Sciatic nerve (tissue), 2 donors: ENCODE data around the gene ALG12. TPM values are rescaled to one million over a fixed set of nuclear protein-coding genes. Genes with fewer than 3 reads are reported as not detected.

Source experiments
- ATAC-seq: fragments of 200-7000 bp; cut with Tn5 transposase; one replicate; pipeline ENCODE4 v1.9.1; 2020; ENCODE audit warnings: mild to moderate bottlenecking, moderate library complexity
- DNase-seq: peaks from one replicate; pipeline ENCODE4 v3.0.0-alpha.2; 2020; ENCODE audit warnings: low spot score
- intact Hi-C: fragments of 100-400 bp; cut with DNase I; formaldehyde crosslinking; loops from one replicate; pipeline ENCODE4 v1.14.2; 2022
- total RNA-seq: library from RNA; stranded (reverse); fragmentation: NEBNext Ultra II Directional; extraction: Animal tissue kit (Norgen Biotek cat#: 25700); gene quantifications from one replicate; pipeline ENCODE4 v1.2.1, GENCODE V29; 2021
- donor health status: DM: no; HTN: no; CAD: no.
- donor health status: DM: no; HTN: no; CAD: no.

The ALG12 gene
- total RNA-seq, 1 donor from 2014 or later = 13.6 TPM

DNA sequence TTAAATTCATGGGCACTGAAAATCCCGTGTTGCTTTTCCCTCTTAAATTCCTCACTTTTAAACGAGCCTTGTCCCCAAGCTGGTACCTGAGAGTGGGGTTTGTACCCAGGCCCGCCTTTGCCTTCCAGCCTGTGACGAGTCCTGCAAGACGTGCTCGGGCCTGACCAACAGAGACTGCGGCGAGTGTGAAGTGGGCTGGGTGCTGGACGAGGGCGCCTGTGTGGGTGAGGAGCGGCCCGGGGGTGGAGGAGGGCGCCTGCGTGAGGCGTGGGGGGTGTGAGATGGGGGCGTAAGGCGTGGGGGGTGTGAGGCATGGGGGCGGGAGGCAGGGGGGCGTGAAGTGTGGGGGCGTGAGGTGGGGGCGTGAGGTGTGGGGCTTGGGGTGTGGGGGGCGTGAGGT is 4.2 kb upstream of the ALG12 start:
- DNase-seq (no peak), ATAC-seq (no peak)
- intact Hi-C loops = loop anchor here (10.0 kb wide), 1 partner anchor 52 kb away; no protein-coding TSS in a partner anchor

DNA sequence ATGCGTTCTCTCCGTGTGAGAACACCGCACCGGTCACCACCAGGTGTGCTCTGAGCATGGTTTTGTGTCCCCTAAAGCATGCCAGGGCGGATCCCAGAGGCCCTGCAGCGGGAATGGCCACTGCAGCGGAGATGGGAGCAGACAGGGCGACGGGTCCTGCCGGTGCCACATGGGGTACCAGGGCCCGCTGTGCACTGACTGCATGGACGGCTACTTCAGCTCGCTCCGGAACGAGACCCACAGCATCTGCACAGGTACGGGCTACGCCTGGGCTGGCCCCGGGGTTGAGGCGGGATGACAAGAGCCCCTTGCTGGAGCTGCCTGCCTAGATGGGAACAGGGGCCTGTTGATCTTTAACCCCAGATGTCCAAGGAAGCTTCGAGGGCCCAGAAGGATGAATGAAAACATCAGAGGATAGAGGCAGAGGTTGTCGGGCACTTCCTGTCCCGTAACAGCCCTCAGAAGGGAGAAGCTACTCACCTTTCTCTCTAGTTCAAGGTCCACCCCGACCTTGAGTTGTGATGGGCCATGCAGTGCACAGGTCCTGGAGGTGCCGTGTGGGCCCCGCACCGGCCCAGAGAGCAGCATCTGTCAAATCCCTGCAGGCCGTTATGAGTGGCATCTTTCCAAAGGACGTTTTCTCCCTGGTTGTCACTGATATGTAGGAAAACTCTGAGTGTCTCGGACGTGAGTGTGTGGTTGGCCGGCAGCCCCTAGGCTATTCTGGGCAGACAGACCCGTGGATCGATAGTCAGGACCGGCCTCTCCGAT is 3.5 kb upstream of the ALG12 start:
- DNase-seq = no peak
- intact Hi-C loops = loop anchor here (10.0 kb wide), 1 partner anchor 53 kb away; no protein-coding TSS in a partner anchor

DNA sequence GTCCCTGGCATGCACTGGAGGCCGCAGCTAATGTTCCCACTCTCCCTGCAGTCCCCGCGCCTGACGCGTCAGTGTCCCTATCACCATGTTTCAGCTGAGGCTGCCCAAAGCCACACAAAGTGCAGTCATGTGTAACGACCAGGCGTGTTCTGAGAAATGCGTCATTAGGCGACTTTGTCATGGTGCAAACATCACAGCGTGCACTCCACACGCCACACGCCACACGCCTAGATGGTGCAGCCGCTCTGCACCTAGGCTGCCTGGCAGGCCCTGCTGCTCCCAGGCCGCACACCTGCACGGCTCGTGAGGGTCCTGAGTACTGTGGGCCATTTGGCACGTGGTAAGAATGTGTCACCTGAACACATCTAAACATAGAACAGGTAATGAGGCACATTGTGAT is 2.6 kb upstream of the ALG12 start:
- DNase-seq (no peak), ATAC-seq (no peak)
- intact Hi-C loops = loop anchor here (10.0 kb wide), 1 partner anchor 54 kb away; no protein-coding TSS in a partner anchor

More for the DNA sequence above, 3.5 kb upstream of the ALG12 start:
- ATAC-seq = no peak

DNA sequence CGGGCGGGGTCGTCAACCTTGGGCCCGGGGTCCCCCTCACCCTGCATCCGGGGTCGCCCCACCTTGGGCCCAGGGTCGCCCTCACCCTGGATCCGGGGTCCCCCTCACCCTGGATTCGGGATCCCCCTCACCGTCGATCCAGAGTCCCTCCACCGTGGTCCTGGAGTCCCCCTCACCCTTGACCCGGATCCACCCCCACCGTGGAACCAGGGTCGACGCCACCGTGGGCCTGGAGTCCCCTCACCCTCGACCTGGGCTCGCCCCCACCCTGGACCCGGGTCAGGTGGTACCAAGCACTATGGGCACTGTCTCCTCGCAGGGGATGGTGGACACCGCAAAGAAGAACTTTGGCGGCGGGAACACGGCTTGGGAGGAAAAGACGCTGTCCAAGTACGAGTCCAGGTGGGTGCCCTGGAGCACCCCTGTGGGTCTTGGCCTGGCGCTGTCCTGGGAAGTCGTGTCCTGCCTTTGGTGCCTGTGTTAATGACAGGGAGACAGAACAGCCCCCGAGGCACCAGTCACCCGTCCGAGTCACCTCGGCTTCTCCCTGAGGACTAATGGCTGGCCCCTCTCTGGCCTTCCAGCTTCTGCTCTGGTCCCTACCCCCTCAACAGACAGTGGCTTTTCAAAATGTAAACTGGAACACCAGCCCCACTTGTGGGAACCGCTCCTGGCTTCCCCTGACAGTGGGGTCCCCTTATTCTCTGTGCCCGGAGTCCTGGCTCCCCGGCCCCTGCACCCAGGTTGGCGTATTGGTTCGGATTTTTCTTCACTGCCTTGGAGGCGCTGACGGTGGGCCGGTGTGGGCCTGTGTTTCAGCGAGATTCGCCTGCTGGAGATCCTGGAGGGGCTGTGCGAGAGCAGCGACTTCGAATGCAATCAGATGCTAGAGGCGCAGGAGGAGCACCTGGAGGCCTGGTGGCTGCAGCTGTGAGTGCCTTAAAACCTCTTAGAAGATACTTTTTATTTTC is 958 bp upstream of the ALG12 start:
- intact Hi-C loops = no loop called here
- DNase-seq (peak; percentile 74), ATAC-seq (no peak)

- DNase-seq = no peak
- intact Hi-C loops = no loop called here
- no peak for ATAC-seq
Measured at GRCh38 chr22:49916831-49917230, 1.4 kb downstream of the ALG12 start.

DNA sequence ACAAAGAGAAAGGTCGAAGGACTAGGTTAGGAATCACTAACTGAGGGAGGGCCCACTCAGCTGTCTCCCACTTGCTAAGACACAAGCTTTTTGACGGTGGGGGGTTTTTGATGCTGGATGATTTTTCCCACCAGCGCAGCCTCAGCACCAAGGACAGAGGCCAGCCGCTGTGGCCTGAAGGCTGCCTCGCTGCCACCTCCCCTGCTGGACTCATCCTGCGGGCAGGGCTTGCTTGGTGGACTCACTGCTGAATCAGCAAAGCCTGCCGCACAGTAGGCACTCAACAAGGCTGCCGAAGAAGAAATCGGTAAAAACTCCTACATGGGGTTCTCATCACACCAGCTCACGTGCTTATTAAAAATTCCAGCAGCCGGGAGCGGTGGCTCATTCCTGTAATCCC is 2.6 kb downstream of the ALG12 start:
- ATAC-seq = no peak
- no peak for DNase-seq
- intact Hi-C loops = no loop called here

DNA sequence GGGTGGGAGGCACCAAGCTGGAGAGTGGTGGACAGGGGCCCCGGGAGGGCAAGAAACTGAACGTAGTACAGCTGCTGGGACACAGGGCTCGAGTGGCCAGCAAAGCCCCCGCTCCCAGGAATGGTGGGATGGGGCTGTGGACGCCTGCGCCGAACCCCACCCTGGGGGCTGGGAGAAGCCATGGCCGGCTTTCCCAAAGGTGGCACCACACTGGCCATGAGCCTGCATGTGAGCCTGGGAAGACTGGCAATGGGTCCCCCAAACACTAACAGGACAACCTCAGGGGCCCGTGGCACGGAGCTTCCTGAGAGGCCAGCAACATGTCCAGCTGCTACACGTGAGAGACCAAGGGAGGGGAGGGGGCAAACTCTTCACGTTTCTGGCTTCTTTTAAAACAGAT is 4.0 kb downstream of the ALG12 start:
- intact Hi-C loops = no loop called here
- ATAC-seq (no peak), DNase-seq (no peak)

GRCh38 chr22:49913446-49913845 is 4.8 kb downstream of the ALG12 start:
- ATAC-seq = no peak
- intact Hi-C loops = no loop called here
- DNase-seq = no peak

- DNase-seq (no peak), ATAC-seq (no peak)
- intact Hi-C loops = no loop called here
Measured at GRCh38 chr22:49913026-49913425, 5.2 kb downstream of the ALG12 start.

DNA sequence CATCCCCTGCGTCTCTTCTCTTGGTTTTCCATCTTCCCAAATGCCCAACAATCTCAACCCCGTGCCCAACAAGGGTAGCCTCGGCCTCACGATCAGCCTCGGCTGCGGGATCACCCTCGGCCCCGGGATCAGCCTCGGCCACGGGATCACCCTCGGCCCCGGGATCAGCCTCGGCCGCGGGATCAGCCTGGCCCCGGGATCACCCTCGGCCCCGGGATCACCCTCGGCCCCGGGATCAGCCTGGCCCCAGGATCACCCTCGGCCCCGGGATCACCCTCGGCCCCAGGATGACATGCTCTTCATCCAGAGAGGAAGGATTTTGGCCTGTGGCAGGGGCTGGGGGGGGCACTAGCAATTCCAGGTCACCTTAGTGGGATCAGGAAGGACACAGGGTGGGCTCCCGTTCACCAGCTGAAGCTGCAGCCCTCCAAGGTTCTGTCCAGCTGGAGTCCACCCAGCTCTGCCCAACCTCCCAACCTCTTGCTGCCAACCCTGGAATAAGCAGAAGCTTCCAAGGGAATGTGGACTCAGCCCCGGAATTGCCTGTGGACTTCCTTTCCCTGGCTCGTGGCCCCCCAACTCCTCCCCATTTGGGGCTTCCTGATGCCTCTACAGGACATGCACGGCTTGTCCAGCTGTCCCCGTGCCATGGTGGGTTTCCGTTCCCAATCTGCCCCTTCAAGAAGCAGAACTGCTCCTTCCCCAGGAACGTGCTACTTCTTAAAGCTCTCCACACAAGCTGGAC is 6.2 kb downstream of the ALG12 start:
- intact Hi-C loops = no loop called here
- ATAC-seq (no peak), DNase-seq (no peak)

- DNase-seq (no peak), ATAC-seq (no peak)
- intact Hi-C loops = no loop called here
Measured at GRCh38 chr22:49910229-49911155, 7.7 kb downstream of the ALG12 start.

DNA sequence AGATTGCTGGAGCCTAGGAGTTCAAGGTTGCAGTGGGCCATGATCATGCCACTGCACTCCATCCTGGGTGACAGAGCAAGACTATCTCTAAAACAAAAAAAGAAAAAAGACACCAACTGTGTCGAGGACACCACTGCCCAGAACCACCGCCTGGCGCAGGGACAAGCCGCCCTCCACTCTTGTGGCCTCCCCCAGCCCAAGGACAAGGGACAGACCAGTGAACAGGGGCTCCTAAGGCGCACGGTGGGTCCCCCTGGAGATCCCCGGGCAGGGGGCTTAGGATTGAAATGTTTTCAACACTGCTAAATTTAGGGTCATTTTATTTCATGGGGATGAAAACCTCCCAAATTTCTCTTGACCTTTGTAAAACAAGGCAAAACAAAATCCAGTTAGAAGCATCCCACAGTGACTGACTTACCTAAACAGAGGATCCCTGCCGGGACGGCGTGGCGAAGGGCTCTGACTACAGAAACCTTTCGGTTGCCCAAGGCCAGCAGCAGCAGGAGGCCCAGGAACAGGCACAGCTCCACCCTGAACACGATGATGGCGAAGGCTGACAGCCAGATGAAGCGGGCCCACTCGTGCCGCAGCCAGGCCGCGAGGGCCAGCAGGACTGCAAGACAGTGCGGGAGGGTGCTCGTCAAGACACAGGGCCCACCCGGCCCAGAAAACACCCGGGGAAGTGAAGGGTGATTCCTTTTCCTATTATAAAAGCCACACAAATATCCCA is 8.6 kb downstream of the ALG12 start:
- intact Hi-C loops = no loop called here
- no peak for DNase-seq

DNA sequence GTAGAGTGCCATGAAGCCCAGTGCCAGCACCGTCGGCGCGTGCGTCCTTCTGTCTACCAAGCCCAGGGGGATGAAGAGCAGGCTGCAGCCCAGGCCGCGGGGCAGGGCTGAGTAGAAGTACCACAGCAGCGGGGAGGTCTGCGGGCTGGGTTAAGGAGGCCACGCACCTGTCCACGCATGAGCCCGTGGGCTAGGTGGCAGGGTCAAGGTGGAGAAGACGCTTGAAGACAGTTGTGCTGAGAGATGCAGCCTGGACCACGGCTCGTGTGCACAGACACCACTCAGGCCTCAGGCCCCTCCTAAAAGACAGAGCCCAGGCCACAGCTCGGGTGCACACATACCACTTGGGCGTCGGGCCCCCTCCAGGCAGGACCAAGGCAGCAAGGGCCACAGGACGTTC is 10.4 kb downstream of the ALG12 start:
- ATAC-seq (no peak), DNase-seq (no peak)
- intact Hi-C loops = no loop called here

More for the DNA sequence above, 8.6 kb downstream of the ALG12 start:
- ATAC-seq = no peak

GRCh38 chr22:49906799-49907290 is 11.4 kb downstream of the ALG12 start:
- ATAC-seq (no peak), DNase-seq (no peak)
- intact Hi-C loops = no loop called here

GRCh38 chr22:49906071-49906798 is 12.0 kb downstream of the ALG12 start:
- intact Hi-C loops = no loop called here
- DNase-seq = no peak
- no peak for ATAC-seq

GRCh38 chr22:49905465-49905864 is 12.8 kb downstream of the ALG12 start:
- ATAC-seq (no peak), DNase-seq (no peak)
- intact Hi-C loops = no loop called here

- intact Hi-C loops = no loop called here
- DNase-seq (no peak), ATAC-seq (no peak)
Measured at GRCh38 chr22:49904040-49904369, 14.2 kb downstream of the ALG12 start.
